22Rv1 (cell line): ENCODE measurements around the gene KIF25.

Experiments
- ZFX ChIP-seq: fragments of 450-650 bp; IDR thresholded peaks from 2 replicates; pipeline ENCODE4 v1.6.1; 2017; ENCODE audit warnings: antibody characterized with exemption, borderline replicate concordance
- TF ChIP-seq, protein P1 (sequence below): fragments of 450-650 bp; IDR thresholded peaks from 2 replicates; pipeline ENCODE4 v1.5.1; 2017; ENCODE audit warnings: mild to moderate bottlenecking

DNA sequence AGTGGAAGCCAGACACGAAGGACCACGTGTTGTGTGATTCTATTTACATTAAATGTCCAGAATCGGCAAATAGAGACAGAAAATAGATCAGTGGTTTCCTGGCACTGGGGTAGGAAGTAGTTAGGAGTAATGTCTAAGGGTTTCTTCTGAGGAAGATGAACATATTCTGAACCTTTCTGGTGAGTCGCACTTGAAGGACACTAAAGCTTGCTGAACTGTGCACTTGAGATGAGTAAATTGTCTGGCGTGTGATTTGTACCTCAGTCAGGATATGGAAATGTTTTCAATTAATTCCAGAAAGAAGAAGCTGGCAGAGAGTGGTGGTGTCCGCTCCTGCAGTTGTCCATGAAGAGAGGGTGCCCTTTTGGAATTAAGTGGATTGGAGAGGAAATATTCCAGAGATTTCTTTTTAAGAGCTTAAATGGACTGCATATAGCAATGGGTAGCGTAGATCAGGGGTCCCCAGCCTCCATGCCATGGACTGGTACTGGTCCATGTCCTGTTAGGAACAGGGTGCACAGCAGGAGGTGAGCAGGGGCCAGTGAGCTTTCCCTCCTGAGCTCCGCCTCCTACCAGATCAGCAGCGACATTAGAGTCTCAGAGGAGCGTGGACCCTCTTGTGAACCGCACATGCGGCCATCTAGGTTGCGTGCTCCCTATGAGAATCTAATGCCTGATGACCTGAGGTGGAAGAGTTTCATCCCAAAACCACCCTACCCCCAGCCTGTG, 12.4 kb upstream of the KIF25 start:
- TF ChIP-seq, protein P1, sequence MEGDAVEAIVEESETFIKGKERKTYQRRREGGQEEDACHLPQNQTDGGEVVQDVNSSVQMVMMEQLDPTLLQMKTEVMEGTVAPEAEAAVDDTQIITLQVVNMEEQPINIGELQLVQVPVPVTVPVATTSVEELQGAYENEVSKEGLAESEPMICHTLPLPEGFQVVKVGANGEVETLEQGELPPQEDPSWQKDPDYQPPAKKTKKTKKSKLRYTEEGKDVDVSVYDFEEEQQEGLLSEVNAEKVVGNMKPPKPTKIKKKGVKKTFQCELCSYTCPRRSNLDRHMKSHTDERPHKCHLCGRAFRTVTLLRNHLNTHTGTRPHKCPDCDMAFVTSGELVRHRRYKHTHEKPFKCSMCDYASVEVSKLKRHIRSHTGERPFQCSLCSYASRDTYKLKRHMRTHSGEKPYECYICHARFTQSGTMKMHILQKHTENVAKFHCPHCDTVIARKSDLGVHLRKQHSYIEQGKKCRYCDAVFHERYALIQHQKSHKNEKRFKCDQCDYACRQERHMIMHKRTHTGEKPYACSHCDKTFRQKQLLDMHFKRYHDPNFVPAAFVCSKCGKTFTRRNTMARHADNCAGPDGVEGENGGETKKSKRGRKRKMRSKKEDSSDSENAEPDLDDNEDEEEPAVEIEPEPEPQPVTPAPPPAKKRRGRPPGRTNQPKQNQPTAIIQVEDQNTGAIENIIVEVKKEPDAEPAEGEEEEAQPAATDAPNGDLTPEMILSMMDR = no peak
- no peak for TF ChIP-seq ZFX
